Stimulated activated CD4-positive, alpha-beta T cell treated with anti-CD3 and anti-CD28 coated beads, TNF-alpha, amount 100 ng/mL, for 48 hours (primary cell): ENCODE results near the gene PSPN.
"Not testable (repeated sequence)": the region's sequence is repeated elsewhere in the genome, so short reads cannot be mapped to it uniquely, and the experiment has no call there.

ENCODE experiments used
- DNase-seq, 3 donors: peaks; one replicate each; pipeline ENCODE4 v3.0.0-alpha.2; 2020; ENCODE audit warnings: low read depth in 3 of 3

Gene PSPN

GRCh38 chr19:6373096-6373812 is 2.5 kb downstream of the PSPN start:
- peak; percentile 99 to 100 (median 99) for DNase-seq

DNA sequence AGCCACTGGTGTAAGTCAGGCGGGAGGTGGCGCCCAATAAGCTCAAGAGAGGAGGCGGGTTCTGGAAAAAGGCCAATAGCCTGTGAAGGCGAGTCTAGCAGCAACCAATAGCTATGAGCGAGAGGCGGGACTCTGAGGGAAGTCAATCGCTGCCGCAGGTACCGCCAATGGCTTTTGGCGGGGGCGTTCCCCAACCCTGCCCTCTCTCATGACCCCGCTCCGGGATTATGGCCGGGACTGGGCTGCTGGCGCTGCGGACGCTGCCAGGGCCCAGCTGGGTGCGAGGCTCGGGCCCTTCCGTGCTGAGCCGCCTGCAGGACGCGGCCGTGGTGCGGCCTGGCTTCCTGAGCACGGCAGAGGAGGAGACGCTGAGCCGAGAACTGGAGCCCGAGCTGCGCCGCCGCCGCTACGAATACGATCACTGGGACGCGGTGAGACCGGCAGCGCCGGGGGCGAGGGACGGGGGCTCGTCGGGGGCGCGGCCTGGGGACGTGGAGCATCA is 3.1 kb downstream of the PSPN start, which contains the start of gene ALKBH7:
Gene ALKBH7 (plus strand): TSS at position 201 of the 502 bp plus-strand sequence. CDS start 27 bp downstream, at position 228.
- peak; percentile 92 to 97 (median 96) for DNase-seq

- DNase-seq: no peak
These were observed 11.4 kb downstream of the PSPN start for GRCh38 chr19:6364353-6364752.

DNA sequence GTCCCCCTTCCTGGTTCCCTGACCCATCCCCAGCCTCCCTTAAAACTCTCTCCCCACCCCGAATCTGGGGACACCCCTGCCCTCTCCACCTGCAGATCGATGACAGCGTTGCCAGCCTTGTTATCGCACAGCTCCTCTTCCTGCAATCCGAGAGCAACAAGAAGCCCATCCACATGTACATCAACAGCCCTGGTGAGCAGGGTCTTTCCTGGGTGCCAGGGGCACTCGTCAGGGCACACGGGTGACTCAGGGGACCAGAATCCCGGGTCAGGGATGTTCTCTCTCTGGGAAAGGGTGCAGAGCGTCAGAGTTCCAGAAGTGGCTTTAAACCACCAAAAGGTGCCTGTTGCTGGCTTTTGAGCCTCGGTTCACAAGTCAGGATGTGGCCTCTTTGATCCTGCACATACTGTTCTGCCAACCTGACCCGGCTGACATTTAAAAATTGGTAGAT is 13.4 kb downstream of the PSPN start:
- DNase-seq: no peak

DNA sequence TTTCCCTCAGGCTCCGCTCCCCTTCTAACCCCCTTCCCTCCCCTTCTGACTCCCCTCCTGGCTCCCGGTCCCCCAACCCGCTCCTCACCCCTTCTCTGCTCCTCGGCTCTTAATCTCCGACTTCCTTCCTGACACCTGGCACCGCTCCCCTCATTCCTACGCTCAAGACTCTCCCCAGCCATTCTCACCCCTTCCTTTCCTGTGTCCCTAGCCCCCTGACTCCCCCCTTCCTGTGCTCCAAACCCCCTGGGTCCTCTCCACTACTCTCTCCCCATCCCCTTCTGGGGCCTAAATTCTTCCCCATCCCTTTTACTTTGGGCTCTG is 13.7 kb downstream of the PSPN start:
- DNase-seq: no peak

- not testable (repeated sequence) for DNase-seq
These were observed 14.9 kb downstream of the PSPN start for GRCh38 chr19:6360857-6361216.

DNA sequence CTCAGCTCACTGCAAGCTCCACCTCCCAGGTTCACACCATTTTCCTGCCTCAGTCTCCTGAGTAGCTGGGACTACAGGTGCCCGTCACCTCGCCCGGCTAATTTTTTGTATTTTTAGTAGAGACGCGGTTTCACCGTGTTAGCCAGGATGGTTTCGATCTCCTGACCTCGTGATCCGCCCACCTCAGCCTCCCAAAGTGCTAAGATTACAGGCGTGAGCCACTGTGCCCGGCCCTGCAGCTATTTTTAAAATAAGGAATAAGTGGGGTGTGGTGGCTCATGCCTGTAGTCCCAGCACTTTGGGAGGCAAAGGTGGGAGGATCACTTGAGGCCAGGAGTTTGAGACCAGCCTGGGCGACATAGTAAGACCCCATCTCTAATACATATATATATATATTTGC is 15.3 kb downstream of the PSPN start:
- not testable (repeated sequence) for DNase-seq

- DNase-seq: no peak
These were observed 16.0 kb downstream of the PSPN start for GRCh38 chr19:6359568-6360341.

DNA sequence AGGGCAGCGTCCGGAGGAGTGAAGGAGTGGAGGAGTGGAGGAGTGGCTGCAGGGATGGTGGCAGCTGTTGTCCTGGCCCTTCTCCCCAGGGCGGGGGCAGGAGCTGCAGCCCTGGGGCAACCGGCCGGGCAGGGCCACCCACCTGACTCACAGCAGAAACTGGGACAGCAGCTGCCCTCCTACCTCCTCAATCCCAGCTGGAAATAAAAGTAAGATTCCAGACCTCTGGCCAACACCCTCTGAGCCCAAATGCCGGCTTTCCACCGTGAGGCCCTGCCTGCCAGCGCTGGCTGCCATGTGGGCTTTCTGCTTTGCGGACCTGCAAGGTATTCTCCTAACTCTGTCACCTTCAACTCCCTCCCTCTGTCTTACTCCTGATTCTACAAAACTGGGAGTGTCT is 17.7 kb downstream of the PSPN start:
- DNase-seq: no peak

- no peak for DNase-seq
These were observed 18.6 kb downstream of the PSPN start for GRCh38 chr19:6357174-6357573.

DNA sequence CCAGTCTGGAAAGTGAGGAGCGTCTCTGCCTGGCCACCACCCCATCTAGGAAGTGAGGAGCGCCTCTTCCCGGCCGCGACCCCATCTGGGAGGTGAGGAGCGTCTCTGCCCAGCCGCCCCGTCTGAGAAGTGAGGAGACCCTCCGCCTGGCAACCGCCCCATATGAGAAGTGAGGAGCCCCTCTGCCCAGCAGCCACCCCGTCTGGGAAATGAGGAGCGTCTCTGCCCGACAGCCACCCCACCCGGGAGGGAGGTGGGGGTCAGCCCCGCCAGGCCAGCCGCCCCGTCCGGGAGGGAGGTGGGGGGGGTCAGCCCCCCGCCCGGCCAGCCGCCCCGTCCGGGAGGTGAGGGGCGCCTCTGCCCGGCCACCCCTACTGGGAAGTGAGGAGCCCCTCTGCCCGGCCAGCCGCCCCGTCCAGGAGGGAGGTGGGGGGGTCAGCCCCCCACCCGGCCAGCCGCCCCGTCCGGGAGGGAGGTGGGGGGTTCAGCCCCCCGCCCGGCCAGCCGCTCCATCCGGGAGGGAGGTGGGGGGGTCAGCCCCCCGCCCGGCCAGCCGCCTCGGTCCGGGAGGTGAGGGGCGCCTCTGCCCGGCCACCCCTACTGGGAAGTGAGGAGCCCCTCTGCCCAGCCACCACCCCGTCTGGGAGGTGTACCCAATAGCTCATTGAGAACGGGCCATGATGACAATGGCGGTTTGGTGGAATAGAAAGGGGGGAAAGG is 20.3 kb downstream of the PSPN start:
- not testable (repeated sequence) for DNase-seq

DNA sequence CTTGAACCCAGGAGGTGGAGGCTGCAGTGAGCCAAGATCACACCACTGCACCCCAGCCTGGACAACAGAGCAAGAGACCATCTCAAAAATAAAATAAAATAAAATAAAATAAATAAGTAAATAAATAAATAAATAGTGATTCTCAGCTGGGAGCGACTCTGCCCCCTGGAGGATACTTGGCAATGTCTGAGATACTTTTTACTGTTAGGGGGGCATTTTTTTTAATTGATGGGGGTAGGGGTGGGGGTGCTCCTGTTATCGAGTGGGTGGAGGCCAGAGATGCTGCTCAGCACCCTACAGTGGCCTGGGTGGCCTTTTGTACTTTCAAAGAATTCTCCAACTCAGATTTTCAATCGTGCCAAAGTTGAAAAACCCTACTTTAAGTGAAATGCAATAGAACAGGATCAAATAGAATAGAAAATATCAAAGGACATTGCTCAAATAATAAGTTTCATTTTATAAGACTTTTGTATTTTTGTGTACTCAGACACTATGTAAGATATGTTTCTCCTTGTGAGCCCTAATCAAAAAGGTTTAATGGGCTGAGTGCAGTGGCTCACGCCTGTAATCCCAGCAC is 21.5 kb downstream of the PSPN start:
- DNase-seq: no peak

- DNase-seq: no peak
These were observed 23.2 kb downstream of the PSPN start for GRCh38 chr19:6352381-6353165.

DNA sequence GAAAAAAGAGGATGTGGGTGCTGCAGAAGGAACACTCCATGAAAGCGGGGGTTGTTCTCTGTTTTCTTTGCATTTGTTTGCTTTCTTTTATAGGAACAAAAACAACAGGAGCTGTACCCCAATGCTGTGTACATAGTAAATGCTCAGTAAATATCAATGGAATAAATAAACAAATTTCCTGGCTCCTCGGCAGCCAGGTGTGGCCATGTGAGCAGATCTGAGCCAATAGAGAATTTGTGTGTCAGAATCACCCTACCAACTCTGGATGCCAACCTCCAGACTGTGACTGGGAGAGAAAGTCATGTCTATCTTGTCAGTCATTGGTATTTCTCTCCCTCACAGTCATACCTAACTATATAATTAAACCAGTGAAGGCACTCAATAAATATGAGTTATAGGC is 25.0 kb downstream of the PSPN start:
- DNase-seq: no peak

- not testable (repeated sequence) for DNase-seq
These were observed 26.5 kb downstream of the PSPN start for GRCh38 chr19:6349271-6349670.

- DNase-seq: no peak
These were observed 32.3 kb downstream of the PSPN start for GRCh38 chr19:6343462-6343861.

GRCh38 chr19:6340493-6341201 is 35.1 kb downstream of the PSPN start:
- DNase-seq: no peak

DNA sequence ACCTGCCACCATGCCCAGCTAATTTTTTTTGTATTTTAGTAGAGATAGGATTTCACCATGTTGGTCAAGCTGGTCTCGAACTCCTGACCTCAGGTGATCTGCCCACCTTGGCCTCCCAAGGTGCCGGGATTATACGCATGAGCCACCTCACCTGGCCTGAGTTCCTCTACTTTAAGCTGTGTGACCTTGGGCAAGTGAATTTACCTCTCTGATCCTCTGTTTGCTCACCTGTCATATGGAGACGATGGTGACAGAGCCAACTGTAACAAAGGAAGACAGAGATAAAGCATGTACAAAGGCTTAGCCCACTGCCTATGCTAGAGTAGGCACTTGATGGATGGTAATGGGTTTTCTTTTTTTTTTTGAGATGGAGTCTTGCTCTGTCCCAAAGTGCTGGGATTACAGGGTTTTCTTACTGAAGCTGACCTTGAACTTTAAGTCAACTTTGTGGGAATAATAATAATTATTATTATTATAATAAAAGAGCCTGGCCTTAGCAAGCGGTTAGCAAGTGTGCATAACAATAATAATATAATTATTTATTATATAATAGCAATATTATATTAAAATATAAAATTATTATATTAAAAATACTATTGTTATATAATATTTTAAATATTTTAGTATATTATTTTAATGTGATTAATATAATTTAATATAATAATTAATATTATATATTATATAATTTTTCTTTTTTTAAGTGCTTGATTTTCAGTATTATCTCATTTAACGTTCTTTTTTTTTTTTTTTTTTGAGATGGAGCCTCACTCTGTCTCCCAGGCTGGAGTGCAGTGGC is 41.0 kb downstream of the PSPN start:
- no peak for DNase-seq

DNA sequence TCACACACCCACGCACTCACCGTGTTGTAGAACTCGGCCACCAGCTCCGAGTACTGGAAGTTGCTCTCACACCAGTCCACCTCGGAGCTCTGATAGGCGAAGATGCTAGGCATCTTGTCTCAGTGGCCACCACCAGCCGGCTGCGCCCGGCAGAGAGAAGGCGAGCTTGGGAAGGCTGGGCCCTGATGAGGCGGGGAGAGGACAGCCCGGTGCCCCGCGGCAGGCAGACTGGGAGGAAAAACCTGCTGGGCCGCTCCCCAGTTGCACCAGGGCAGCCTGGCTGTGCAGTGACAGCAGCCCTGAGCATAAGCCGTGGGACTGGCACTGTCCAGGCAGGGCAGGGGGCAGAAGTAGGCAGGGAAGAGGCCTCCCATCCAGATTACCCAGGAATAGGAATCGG is 42.3 kb downstream of the PSPN start, which contains the start of gene ACER1:
Gene ACER1 (minus strand): TSS at position 174 of the 400 bp plus-strand sequence. CDS start 61 bp downstream, at position 113.
- DNase-seq: no peak

DNA sequence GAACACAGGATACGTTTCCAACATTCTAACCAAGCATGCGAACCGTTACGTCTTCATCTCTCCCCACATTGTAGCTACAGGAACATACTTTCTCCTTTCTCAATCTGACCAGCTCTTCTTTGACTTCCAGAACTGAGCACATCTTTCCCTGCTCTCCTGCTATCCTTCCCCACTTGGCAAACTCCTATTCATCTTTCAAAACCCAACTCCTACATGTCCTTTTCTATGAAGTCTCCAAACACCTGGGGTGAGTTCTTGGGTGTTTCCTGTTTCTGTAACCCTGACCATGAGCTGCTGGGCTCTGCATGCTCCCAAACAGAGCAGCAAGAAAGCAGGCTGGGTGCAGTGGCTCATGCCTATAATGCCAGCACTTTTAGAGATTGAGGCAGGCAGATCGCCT is 48.9 kb downstream of the PSPN start:
- DNase-seq: no peak
